ENCODE data around the gene GABBR1. TPM values are rescaled to one million over a fixed set of nuclear protein-coding genes. Genes with fewer than 3 reads are reported as not detected.

The GABBR1 gene
- total RNA-seq, 1 donor from 2014 or later, result 6.4 TPM

DNA sequence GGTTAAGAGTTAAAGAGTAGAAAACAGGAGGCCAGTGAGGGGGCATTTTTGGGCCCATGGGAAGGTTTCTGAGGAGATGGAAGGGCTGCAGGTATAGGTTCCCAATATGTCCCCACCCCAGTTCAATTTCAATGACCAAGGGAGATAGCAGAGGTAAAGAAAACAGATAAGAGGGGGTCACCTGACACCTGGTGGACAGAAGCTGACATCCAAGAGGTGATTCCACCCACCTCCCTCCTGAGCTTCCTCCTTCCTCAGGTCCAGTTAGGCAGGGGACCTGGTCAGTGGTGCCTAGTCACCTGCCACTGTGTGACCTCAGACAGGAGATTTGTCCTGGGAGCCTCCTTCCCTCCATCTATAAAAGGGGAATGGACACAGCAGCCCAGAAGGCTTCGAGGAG, 115.7 kb downstream of the GABBR1 start:
- DNase-seq (ENCODE audit: low read depth), result no peak

DNA sequence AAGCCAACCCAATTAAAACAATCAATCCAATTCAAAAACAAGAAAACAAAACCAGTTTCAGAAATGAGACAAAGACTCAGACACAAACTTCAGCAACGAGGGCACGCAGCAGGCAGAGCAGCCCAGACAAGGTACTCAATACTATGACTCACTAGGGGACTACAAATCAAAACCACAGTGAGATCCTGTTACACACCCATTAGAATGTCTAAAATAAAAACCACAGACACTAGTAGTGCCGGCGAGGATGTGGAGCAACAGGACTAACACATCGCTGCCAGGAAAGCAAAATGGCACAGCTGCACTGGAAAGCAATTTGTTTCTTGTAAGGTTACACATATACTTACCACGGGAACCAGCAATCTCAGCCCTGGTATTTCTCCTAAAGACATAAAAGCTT, 116.9 kb downstream of the GABBR1 start:
- no peak for DNase-seq (ENCODE audit: low read depth)
- no peak for TF ChIP-seq CTCF (conservative IDR thresholded peaks at IDR 0.05; ENCODE audit: low read depth, low read length)
- H3K4me3 ChIP-seq (ENCODE audit: low read depth, low read length), result no peak overlapping the region

More for the DNA sequence above, 115.7 kb downstream of the GABBR1 start:
- no peak for TF ChIP-seq CTCF (conservative IDR thresholded peaks at IDR 0.05; ENCODE audit: low read depth, low read length)
- H3K4me3 ChIP-seq (ENCODE audit: low read depth, low read length), result no peak overlapping the region

GRCh38 chr6:29510746-29511300, 122.2 kb downstream of the GABBR1 start:
- H3K4me3 ChIP-seq (ENCODE audit: low read depth, low read length), result no peak overlapping the region
- DNase-seq (ENCODE audit: low read depth), result no peak
- TF ChIP-seq CTCF (conservative IDR thresholded peaks at IDR 0.05; ENCODE audit: low read depth, low read length), result no peak

DNA sequence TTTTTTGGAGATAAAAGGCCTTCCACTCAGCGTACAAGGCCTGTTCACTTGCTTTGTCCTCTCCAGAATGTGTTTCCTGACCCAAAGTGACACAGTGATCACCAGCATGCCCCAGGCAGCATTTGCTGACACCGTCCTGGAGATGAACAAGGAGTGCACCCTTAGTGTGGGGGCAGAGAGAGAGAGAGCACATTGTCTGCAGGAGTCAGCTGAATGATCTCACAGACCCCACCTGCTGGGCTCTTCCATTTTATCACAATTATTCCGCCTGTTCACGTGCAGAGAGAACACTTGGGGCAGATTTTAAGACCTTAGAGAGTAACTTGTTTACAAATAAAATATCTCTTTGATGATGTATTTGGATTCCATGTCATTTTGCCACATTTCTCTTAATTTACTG, 122.8 kb downstream of the GABBR1 start:
- H3K4me3 ChIP-seq (ENCODE audit: low read depth, low read length), result no peak overlapping the region
- no peak for DNase-seq (ENCODE audit: low read depth)
- TF ChIP-seq CTCF (conservative IDR thresholded peaks at IDR 0.05; ENCODE audit: low read depth, low read length), result no peak

Other genes starting within 250 kb of the GABBR1 start
- gene OR12D2, start 237.6 kb downstream of the GABBR1 start, total RNA-seq, result not detected in 2 replicates
- gene OR12D1, start 218.3 kb downstream of the GABBR1 start, total RNA-seq, result not detected in 2 replicates
- not detected in 2 replicates for gene OR10C1, start 193.9 kb downstream of the GABBR1 start, total RNA-seq
- gene OR11A1, start 176.1 kb downstream of the GABBR1 start, total RNA-seq, result not detected in 2 replicates
- not detected in 2 replicates for gene OR2H1, start 176.0 kb downstream of the GABBR1 start, total RNA-seq
- gene MAS1L, start 145.2 kb downstream of the GABBR1 start, total RNA-seq, result not detected in 2 replicates
- 0.94 and 4.3 TPM in 2 replicates for gene UBD, start 73.5 kb downstream of the GABBR1 start, total RNA-seq
- gene OR2H2, start 48.1 kb downstream of the GABBR1 start, total RNA-seq, result not detected in 2 replicates
- gene MOG, start 23.9 kb upstream of the GABBR1 start, total RNA-seq, result not detected in 2 replicates
- 0.12 and 1.4 TPM in 2 replicates for gene ZFP57, start 48.0 kb upstream of the GABBR1 start, total RNA-seq
- 2.5 and 2.8 TPM in 2 replicates for gene HLA-F, start 90.3 kb upstream of the GABBR1 start, total RNA-seq
- gene HLA-G, start 194.6 kb upstream of the GABBR1 start, total RNA-seq, result 0.46 and 0.94 TPM in 2 replicates

All from epithelial cell of proximal tubule (primary cell).